Activated CD8-positive, alpha-beta T cell treated with anti-CD3 and anti-CD28 coated beads for 36 hours (primary cell): ENCODE data around the gene AKNA. TPM values are rescaled to one million over a fixed set of nuclear protein-coding genes. Genes with fewer than 3 reads are reported as not detected.

ENCODE experiments used
- ATAC-seq: fragments of 200-7000 bp; cut with Tn5 transposase; one replicate; pipeline ENCODE4 v1.10.0; 2021; ENCODE audit warnings: mild to moderate bottlenecking, moderate library complexity
- CTCF ChIA-PET: fragments of 350-600 bp; sonication (Branson Sonifier 250); formaldehyde crosslinking; loops from one replicate; lab custom pipeline; 2021; ENCODE audit warnings: antibody characterized with exemption; lab: Charles Lee
- POLR2A ChIA-PET: fragments of 350-600 bp; sonication (Branson Sonifier 250); formaldehyde crosslinking; loops from one replicate; lab custom pipeline; 2021; ENCODE audit warnings: antibody characterized with exemption; lab: Charles Lee
- DNase-seq: peaks from one replicate; pipeline ENCODE4 v3.0.0-alpha.2; 2020
- H3K27ac Mint-ChIP-seq: one replicate; pipeline ENCODE4 v1.8.0; 2021; ENCODE audit warnings: mild to moderate bottlenecking, mixed read lengths
- H3K27me3 Mint-ChIP-seq: one replicate; pipeline ENCODE4 v1.8.0; 2021; ENCODE audit warnings: mixed read lengths
- H3K36me3 Mint-ChIP-seq: one replicate; pipeline ENCODE4 v1.8.0; 2021; ENCODE audit warnings: low read depth, mixed read lengths
- H3K4me1 Mint-ChIP-seq: one replicate; pipeline ENCODE4 v1.8.0; 2021; ENCODE audit warnings: low read depth, mixed read lengths
- H3K4me3 Mint-ChIP-seq: one replicate; pipeline ENCODE4 v1.8.0; 2021; ENCODE audit warnings: mild to moderate bottlenecking, moderate library complexity, mixed read lengths
- H3K9me3 Mint-ChIP-seq: one replicate; pipeline ENCODE4 v1.8.0; 2021; ENCODE audit warnings: mixed read lengths
- intact Hi-C: fragments of 100-400 bp; cut with micrococcal nuclease; formaldehyde crosslinking; loops from one replicate; pipeline ENCODE4 v1.10.0; 2022
- total RNA-seq, 2 experiments: library from RNA; stranded (reverse); gene quantifications; one replicate each; pipeline ENCODE4 v1.2.3, GENCODE V29; 2021
- TF ChIP-seq, protein P1 (sequence below): fragments of 200-600 bp; IDR thresholded peaks from one replicate; pipeline ENCODE4 v1.8.0; 2022; ENCODE audit warnings: antibody characterized with exemption, mild to moderate bottlenecking

AKNA gene
- total RNA-seq, 2 experiments from 2014 or later, result 166 to 167 TPM

DNA sequence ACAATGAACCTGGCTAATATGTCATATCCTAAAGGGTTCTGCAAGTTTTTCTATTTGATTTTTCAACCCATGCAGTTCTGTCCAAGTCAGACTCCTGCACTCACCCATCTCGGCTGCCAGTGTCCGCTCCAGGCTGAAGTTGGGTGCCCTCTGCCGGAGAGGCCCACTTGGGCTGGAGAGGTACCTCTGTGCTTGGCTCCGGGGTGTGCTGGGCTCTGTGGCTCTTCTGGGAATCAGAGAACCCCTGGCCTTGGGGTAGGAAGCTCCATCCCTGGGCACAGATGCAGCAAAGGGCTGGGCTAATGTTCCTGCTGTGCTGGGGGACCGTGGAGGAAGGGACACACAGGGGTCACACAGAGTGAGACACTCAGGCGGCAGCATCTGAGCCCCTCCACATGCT is 32.0 kb downstream of the AKNA start:
- CTCF ChIA-PET, result no interaction called here
- Mint-ChIP-seq H3K9me3 (no peaks in the 10 kb centered on the region), H3K4me3 (no peak overlapping the region), H3K36me3 (peaks cover 66% of the 10 kb centered on the region), H3K27me3 (no peaks in the 10 kb centered on the region), H3K4me1 (peaks cover 54% of the 10 kb centered on the region), H3K27ac (peak overlapping the region; percentile 38)
- intact Hi-C loops, result no loop called here
- ATAC-seq (no peak), DNase-seq (no peak)
- POLR2A ChIA-PET, result interaction anchor here (1.0 to 4.2 kb wide), 10 partner anchors 9 to 39 kb away, joined by 3 to 21 read pairs (median 4); no protein-coding TSS in a partner anchor
- TF ChIP-seq, protein P1, sequence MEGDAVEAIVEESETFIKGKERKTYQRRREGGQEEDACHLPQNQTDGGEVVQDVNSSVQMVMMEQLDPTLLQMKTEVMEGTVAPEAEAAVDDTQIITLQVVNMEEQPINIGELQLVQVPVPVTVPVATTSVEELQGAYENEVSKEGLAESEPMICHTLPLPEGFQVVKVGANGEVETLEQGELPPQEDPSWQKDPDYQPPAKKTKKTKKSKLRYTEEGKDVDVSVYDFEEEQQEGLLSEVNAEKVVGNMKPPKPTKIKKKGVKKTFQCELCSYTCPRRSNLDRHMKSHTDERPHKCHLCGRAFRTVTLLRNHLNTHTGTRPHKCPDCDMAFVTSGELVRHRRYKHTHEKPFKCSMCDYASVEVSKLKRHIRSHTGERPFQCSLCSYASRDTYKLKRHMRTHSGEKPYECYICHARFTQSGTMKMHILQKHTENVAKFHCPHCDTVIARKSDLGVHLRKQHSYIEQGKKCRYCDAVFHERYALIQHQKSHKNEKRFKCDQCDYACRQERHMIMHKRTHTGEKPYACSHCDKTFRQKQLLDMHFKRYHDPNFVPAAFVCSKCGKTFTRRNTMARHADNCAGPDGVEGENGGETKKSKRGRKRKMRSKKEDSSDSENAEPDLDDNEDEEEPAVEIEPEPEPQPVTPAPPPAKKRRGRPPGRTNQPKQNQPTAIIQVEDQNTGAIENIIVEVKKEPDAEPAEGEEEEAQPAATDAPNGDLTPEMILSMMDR, result no peak

DNA sequence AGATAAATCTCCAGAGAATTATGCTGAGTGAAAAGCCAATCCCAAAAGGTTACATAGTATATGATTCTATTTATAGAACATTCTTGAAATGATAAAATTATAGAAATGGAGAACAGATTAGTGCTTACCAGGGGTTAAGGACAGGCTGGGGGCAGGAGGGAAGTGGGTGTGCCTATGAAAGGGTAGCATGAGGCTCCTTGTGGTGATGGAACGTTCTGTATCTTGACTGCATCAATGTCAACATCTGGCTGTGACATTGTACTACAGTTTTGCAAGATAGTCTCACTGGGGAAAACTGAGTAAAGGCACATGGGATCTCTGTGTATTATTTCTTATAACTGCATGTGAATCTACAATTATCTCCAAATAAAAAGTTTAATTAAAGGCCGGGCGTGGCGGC is 35.9 kb downstream of the AKNA start:
- Mint-ChIP-seq H3K27me3 (no peaks in the 10 kb centered on the region), H3K9me3 (no peaks in the 10 kb centered on the region), H3K36me3 (peaks cover 69% of the 10 kb centered on the region), H3K4me3 (no peak overlapping the region), H3K27ac (peak overlapping the region; percentile 82), H3K4me1 (peaks cover 65% of the 10 kb centered on the region)
- intact Hi-C loops, result no loop called here
- DNase-seq (no peak), ATAC-seq (no peak)
- ChIA-PET POLR2A (interaction anchor here (0.6 to 18.4 kb wide), 4 partner anchors 12 to 33 kb away, joined by 3 to 277 read pairs (median 8); partner anchors contain the start of gene AKNA), CTCF (interaction anchor here (0.7 to 1.5 kb wide), 3 partner anchors 12 to 48 kb away, joined by 3 to 6 read pairs (median 5); no protein-coding TSS in a partner anchor)
- TF ChIP-seq, protein P1, result no peak

DNA sequence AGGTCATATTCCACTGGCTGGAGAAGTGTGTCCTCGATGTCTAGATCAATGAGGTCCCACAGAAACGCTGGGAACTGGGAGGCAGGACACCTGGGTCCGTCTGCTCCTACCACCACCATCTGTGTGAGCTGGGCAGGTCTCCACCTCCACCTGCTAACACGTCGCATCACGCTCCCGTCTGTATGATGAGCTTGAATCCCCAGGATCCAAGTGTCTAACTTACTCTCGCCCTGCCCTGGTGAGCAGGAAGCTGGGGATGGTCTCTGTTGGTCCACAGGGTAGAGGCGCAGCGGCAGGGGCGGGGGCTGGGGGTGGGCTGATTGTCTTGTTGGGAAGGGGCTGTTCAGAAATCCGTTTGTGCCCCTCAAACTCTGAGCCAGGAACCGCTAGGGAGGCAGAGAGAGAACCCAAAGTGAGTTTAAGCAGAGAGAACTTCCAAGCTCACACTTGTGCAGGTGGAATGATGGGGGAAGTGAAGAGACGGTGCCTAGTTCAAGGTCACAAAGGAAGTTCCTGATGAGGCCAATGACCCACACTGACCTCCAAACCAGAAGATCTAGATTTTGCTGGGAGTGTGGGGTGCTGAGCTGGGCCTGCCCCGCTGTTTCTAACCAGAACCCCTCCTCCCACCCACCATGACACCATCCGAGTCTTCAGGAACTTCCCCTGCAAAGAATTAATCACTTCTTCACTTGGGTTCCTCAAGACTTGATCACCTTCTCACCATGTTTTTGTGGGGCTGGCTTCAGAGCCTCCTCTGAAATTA is 37.0 kb downstream of the AKNA start:
- H3K9me3 Mint-ChIP-seq, result no peaks in the 10 kb centered on the region
- H3K4me3 Mint-ChIP-seq, result no peak overlapping the region
- peaks cover 67% of the 10 kb centered on the region for H3K4me1 Mint-ChIP-seq
- CTCF ChIA-PET, result interaction anchor here (0.7 to 2.1 kb wide), 5 partner anchors 11 to 39 kb away, joined by 3 to 11 read pairs (median 6); no protein-coding TSS in a partner anchor
- POLR2A ChIA-PET, result interaction anchor here (0.9 to 18.4 kb wide), 4 partner anchors 12 to 34 kb away, joined by 3 to 277 read pairs (median 17); partner anchors contain the start of gene AKNA
- intact Hi-C loops, result no loop called here
- DNase-seq (peak; percentile 60), ATAC-seq (no peak)
- H3K27ac Mint-ChIP-seq, result peak overlapping the region; percentile 100
- H3K27me3 Mint-ChIP-seq, result no peaks in the 10 kb centered on the region
- peaks cover 71% of the 10 kb centered on the region for H3K36me3 Mint-ChIP-seq
- TF ChIP-seq, protein P1, result no peak

DNA sequence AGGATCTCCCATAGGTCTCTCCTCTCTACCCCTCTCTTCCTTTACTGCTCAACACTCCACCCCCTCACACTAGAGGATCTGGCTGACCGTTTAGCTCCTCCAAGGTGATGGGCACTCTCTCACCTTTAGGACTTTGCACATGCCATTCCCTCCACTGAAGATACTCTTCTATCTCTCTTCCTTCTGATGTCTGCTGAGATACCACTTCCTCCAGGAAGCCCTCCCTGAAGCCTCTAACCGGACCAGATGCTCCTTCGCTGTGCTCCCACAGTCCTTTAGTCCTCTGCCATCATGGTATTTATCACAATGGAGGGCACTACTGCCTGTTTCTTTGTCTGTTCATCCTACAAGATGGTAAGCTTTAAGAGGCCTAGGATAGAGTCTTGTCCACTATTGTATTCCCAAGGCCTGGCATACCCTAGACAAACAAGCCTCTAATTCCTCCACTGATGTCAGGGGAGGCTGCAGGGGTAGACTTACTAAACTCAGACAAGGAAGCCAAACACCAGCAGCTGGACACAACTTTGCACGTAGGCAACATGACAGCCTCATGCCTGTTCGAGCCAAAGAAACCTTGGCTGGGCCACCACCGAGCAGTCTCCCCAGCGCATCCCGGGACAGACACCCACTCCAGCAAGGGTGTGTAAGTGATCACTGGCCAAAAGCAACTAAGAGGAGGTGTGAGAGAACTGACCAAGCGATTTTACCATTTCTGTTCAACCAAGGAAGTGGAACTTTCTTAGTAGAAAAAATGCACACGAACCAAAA is 37.9 kb downstream of the AKNA start:
- no peak for DNase-seq
- Mint-ChIP-seq H3K27ac (peak overlapping the region; percentile 100), H3K4me1 (peaks cover 67% of the 10 kb centered on the region), H3K27me3 (no peaks in the 10 kb centered on the region), H3K4me3 (peak overlapping the region; percentile 66), H3K36me3 (peaks cover 79% of the 10 kb centered on the region), H3K9me3 (no peaks in the 10 kb centered on the region)
- ChIA-PET CTCF (interaction anchor here (0.7 to 2.1 kb wide), 4 partner anchors 10 to 40 kb away, joined by 3 to 11 read pairs (median 8); no protein-coding TSS in a partner anchor), POLR2A (interaction anchor here (0.9 to 18.4 kb wide), 9 partner anchors 9 to 48 kb away, joined by 3 to 277 read pairs (median 4); partner anchors contain the start of gene AKNA)
- intact Hi-C loops, result loop anchor here (2.0 kb wide), 1 partner anchor 35 kb away; no protein-coding TSS in a partner anchor
- TF ChIP-seq, protein P1, result no peak
- ATAC-seq, result no peak
